GM19397 (cell line): Measurements from ENCODE around the gene CUEDC1.
"Not testable (repeated sequence)": the region's sequence is repeated elsewhere in the genome, so short reads cannot be mapped to it uniquely, and the experiment has no call there.

Experiments used
- ATAC-seq: cut with Tn5 transposase; IDR thresholded peaks from one replicate; pipeline ENCODE4 v1.9.1; 2021; ENCODE audit warnings: mild to moderate bottlenecking, moderate library complexity; ENCODE audit not compliant: unreplicated experiment

CUEDC1 gene

DNA sequence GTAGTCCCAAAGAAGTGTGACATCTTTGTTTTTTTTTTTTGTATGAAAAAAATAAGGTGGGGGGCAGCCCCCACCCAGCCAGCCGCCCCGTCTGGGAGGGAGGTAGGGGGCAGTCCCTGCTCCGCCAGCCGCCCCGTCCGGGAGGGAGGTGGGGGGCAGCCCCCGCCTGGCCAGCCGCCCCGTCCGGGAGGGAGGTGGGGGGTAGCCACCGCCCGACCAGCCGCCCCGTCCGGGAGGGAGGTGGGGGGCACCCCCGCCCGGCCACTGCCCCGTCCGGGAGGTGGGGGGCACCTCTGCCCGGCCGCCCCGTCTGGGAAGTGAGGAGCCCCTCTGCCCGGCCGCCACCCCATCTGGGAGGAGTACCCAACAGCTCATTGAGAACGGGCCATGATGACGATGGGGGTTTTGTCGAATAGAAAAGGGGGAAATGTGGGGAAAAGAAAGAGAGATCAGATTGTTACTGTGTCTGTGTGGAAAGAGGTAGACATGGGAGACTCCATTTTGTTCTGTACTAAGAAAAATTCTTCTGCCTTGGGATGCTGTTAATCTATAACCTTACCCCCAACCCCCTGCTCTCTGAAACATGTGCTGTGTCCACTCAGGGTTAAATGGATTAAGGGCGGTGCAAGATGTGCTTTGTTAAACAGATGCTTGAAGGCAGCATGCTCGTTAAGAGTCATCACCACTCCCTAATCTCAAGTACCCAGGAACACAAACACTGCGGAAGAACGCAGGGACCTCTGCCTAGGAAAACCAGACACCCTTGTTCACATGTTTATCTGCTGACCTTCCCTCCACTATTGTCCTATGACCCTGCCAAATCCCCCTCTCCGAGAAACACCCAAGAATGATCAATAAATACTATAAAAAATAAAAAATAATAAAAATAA, 108.9 kb downstream of the CUEDC1 start:
- ATAC-seq, result not testable (repeated sequence)

DNA sequence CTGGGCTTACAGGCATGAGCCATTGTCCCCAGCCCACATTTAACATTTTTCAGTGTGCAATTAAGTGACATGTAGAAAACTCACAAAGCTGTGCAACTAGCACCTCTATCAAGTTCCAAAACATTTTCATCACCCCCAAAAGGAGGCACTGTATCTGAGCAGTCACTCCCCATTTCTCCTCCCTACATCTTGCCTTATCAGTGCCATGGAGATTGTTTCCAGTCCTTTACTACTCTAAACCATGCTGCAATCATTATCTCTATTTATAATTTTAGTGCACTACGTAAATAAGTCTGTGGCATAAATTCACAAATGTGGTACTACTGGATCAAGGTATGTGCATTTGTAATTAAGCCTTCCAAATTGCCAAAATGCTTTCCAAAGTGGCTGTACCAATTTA, 112.9 kb downstream of the CUEDC1 start:
- no peak for ATAC-seq

GRCh38 chr17:57839571-57839923, 115.7 kb downstream of the CUEDC1 start:
- no peak for ATAC-seq

- no peak for ATAC-seq
Measured at GRCh38 chr17:57838857-57839570, 116.2 kb downstream of the CUEDC1 start.

- no peak for ATAC-seq
Measured at GRCh38 chr17:57838453-57838852, 116.8 kb downstream of the CUEDC1 start.

DNA sequence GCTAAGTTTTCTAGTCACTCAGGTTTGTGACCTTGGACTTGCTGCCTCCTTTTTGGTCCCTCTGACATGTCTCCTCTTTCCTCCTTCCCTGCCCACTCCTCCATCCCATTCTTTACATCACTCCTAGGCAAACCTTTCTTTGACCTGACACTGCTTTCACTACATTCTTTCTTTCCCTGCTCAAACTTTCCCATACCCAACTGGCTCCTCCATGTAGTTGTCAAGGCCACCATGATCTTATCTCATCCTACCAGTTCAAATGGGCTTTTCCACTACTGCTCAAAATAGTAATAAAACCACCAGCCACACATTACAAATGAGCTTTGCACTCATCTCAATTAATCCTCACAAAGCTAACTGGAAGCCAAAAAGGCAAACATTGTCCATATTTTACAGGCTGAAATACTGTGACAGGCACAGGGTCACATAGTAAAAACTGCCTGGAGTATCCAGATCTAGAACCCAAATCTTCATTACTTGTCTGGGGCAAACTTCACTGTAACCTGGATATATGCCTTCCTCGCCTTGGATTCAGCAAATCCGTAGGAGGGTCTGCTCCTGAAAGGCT, 119.8 kb downstream of the CUEDC1 start:
- no peak for ATAC-seq

- no peak for ATAC-seq
Measured at GRCh38 chr17:57834146-57834741, 121.0 kb downstream of the CUEDC1 start.

- ATAC-seq, result no peak
Measured at GRCh38 chr17:57833179-57833939, 121.9 kb downstream of the CUEDC1 start.

- ATAC-seq, result no peak
Measured at GRCh38 chr17:57832314-57833178, 122.7 kb downstream of the CUEDC1 start.

DNA sequence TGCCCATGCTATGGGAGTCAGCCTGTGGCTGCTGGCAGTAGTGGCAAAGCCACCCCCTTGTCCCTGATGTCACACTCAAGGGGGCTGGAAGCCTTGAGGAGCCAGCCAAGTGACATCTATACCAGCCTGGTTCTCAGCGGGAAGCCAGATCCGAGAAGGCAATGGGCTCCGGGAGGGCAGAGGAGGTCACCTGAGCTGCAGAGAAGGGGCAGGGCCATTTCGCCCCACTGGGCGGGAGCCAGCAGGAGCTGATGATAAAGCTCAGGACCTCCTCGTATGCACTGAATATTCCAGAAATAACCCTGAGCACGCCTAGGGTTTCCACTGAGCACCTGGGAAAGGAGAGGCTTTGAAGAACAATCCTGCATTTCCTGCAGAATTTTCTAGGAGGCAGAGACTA, 124.3 kb downstream of the CUEDC1 start:
- ATAC-seq, result no peak

DNA sequence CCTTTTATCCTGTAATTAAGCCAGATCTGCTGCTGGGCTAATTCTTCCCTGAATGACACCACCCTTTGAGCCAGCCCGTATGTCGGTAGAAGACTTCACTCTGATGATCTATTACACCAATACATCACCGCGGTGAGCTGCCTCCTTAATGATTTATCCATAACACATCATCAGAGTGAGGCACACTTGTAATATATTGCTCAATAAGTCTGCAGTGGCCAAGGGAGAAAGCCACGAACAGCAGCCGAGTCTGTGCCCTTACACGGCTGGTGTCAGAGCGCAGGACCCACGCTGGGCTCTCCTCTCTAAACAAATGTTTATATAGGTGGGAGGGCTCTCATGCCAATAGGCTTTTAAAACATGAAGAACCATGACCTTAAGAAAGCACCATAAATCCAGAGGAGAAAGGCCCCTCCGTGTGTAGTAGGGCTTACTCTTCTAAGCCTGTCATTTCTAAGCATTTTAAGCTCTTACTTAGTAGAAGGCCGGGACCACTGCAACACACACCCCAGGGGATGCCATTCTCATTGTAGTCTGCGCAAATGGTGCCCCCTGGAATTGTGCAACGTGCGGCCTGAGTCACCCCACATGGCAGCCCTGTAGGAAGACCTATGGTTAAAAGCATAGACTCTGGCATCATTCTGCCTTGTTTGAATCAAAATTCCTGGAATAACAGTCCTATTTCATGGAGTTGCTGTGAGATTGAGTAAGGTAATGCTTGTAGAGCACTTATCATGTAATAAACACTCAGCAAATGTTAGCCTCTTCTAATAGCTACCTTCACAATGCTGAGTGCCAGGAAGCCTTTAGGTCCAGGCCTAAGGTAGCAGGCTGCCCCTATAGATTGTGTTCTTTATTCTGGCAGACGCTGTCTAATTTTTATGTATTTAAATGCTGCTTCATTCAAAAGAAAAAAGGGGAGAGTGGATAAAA, 131.5 kb downstream of the CUEDC1 start:
- ATAC-seq, result no peak

GRCh38 chr17:57819867-57820266, 135.3 kb downstream of the CUEDC1 start:
- no peak for ATAC-seq

DNA sequence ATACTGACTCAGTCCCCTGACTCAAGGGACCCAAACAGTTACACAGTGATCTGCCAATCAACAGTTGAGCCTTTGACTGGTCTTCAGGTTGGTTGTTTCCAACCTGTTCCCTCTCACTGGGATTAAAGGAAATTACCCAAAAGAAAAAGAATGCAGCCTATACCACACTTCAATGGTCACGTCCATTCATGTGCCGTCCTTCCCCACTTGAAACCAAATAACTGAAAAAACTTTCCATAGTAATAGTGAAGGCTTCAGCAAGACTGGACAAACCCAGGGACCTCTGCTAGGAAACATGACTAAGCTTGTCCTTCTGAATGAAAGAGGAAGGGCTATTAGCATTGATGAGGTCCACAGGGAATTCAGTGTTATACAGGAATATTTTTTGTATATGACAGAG, 135.9 kb downstream of the CUEDC1 start:
- no peak for ATAC-seq

DNA sequence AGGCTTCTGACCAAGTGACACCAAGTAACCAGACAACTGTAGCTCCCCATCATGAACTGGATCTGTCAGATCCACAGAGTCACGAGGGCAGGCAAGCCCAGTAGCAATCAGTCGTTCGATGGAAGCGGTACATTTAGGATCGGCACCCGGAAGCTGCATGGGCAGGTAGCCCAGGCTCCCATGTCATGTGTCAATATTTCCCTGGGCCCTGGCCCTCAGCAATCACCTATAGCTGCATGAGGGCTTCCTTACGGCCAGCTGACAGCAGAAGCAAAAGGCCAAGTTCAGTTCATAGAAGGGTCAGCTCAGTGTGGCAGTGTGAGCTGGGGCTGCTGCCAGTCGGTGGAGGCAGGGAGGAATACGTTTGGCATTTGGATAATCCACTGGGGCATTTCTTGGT, 137.1 kb downstream of the CUEDC1 start:
- ATAC-seq, result no peak

GRCh38 chr17:57817299-57817698, 137.9 kb downstream of the CUEDC1 start:
- ATAC-seq, result no peak

GRCh38 chr17:57814421-57814820, 140.8 kb downstream of the CUEDC1 start:
- ATAC-seq, result no peak

DNA sequence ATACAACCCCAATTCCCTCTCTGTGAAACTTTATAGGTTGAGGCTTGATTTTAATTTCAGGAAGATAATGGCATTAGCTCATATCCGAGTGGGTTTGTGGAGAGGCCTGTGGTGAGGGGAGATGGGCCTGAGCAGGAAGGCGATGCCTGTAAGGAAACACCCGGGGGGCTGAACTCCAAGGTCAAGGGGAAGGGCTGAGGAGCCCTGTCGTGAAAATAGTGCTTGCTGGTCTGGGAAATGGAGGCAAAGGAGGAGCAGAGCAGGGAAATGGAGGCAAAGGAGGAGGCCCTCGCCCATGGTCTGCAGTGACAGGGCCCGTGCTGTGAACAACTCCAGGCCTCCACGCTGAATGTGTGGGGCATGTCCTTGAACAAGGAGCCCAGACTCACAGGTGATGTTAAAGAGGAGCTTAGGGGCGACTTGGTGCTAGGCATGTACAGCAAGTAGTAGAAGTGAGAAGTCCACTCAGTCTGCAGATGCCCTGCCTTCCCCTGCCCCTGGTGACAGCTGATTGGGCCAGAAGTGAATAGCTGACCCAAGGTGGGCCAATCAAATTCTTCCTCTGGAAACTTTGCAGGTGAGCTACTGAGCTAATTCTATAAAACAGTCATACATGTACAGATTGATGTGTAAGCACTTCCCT, 143.5 kb downstream of the CUEDC1 start:
- ATAC-seq, result no peak
